Measurements from ENCODE around the gene ITM2B.

ITM2B gene

DNA sequence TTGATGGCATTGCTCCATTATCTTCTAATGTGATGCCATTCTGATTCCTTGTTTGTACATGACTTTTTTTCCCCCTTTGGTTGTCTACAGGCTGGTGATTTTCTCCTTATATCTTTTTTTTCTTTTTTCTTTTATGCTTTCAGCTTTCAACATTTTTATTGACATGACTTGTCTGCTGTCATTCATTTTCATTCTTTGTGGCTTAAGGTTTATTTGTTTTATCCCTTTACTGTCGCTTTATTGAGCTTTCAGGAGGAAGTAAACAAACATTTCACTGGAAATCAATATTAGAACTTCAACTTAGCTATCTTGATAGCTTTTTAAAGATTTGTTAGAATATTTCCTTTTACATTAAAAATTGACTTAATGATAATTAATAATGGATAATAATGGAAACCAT, 9.7 kb downstream of the ITM2B start:
- Histone ChIP-seq H3K4me3 (ENCODE audit: low read depth, low read length) (no peak overlapping the region), H3K27ac (ENCODE audit: low read depth, low read length) (no peak overlapping the region), H3K4me1 (ENCODE audit: control insufficient read depth, insufficient read depth, low read length, unreplicated experiment) (peaks cover 11% of the 10 kb centered on the region), H3K27me3 (ENCODE audit: insufficient read depth, low read length) (no peaks in the 10 kb centered on the region), H3K79me2 (ENCODE audit: control insufficient read depth, insufficient read depth, low read length, unreplicated experiment) (peaks cover 70% of the 10 kb centered on the region), H3K36me3 (ENCODE audit: insufficient read depth, low read length) (no peaks in the 10 kb centered on the region; the same call in 1 of the 2 replicates), H2AFZ (ENCODE audit: low read length, unreplicated experiment) (no peak overlapping the region)

DNA sequence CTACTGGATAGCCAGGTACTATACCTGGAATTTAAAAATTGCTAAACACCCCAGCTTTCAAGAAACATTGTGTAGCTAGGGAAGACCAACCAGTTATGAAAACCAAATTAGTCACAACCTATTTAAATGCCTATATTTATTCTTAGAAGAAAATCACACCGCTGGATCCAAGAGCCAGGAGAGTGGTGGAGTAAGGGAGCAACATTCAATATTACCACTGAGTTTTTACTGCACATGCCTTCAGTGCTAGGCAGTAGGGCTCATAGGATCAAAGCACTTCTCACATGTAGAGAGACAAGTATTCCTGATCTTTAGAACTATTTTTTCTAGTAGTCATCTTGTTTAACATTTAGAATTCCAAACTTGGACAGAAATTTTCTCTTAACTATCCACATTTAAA, 11.2 kb downstream of the ITM2B start:
- Histone ChIP-seq H3K27ac (ENCODE audit: low read depth, low read length) (no peak overlapping the region), H3K36me3 (ENCODE audit: insufficient read depth, low read length) (no peaks in the 10 kb centered on the region; the same call in 1 of the 2 replicates), H3K79me2 (ENCODE audit: control insufficient read depth, insufficient read depth, low read length, unreplicated experiment) (peaks cover 64% of the 10 kb centered on the region), H3K27me3 (ENCODE audit: insufficient read depth, low read length) (no peaks in the 10 kb centered on the region), H3K4me3 (ENCODE audit: low read depth, low read length) (no peak overlapping the region), H2AFZ (ENCODE audit: low read length, unreplicated experiment) (no peak overlapping the region), H3K4me1 (ENCODE audit: control insufficient read depth, insufficient read depth, low read length, unreplicated experiment) (no peaks in the 10 kb centered on the region)

DNA sequence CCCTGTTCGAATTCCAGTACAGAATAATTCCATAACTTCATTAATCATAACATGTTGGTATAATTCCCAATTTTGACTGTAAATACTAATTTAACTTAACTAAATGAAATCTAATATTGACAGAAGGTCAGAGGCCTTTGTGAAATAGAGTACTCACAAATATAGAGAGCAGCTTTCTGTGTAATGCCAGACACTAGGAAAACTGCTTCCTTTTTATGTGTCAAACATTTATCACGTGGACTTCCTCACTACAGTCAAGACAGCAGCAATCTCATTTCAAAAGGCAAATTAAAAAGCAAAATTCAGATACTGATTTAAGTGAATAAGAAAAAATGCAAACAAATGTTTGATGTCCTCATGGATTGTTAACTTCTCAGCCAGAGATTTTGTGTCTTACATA, 13.1 kb downstream of the ITM2B start:
- H3K36me3 ChIP-seq (ENCODE audit: insufficient read depth, low read length): peaks cover 4% of the 10 kb centered on the region; the same call in 1 of the 2 replicates
- H3K27ac ChIP-seq (ENCODE audit: low read depth, low read length): no peak overlapping the region
- no peak overlapping the region for H2AFZ ChIP-seq (ENCODE audit: low read length, unreplicated experiment)
- no peaks in the 10 kb centered on the region for H3K27me3 ChIP-seq (ENCODE audit: insufficient read depth, low read length)
- no peaks in the 10 kb centered on the region for H3K4me1 ChIP-seq (ENCODE audit: control insufficient read depth, insufficient read depth, low read length, unreplicated experiment)
- no peak overlapping the region for H3K4me3 ChIP-seq (ENCODE audit: low read depth, low read length)
- H3K79me2 ChIP-seq (ENCODE audit: control insufficient read depth, insufficient read depth, low read length, unreplicated experiment): peaks cover 57% of the 10 kb centered on the region

DNA sequence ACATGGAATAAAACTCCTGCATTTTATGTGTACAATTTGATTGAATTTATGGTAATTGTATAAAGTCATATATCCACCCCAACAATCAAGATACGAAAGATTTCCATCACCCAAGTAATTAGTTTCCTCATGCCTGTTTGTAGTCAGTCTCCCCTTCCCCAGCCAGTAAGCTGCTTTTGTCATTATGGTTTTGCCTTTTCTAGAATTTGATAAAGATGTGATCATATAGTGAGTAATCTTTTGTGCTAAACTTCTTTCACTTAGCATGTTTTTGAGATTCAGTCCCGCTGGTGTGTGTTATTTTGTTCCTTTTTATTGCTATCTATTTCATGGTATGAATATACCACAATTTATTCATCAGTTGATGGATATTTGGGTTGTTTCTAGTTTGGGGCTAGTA, 16.0 kb downstream of the ITM2B start:
- Histone ChIP-seq H3K27ac (ENCODE audit: low read depth, low read length) (no peak overlapping the region), H2AFZ (ENCODE audit: low read length, unreplicated experiment) (no peak overlapping the region), H3K79me2 (ENCODE audit: control insufficient read depth, insufficient read depth, low read length, unreplicated experiment) (peaks cover 43% of the 10 kb centered on the region), H3K4me1 (ENCODE audit: control insufficient read depth, insufficient read depth, low read length, unreplicated experiment) (no peaks in the 10 kb centered on the region), H3K4me3 (ENCODE audit: low read depth, low read length) (no peak overlapping the region), H3K36me3 (ENCODE audit: insufficient read depth, low read length) (peaks cover 10% of the 10 kb centered on the region), H3K27me3 (ENCODE audit: insufficient read depth, low read length) (no peaks in the 10 kb centered on the region)

DNA sequence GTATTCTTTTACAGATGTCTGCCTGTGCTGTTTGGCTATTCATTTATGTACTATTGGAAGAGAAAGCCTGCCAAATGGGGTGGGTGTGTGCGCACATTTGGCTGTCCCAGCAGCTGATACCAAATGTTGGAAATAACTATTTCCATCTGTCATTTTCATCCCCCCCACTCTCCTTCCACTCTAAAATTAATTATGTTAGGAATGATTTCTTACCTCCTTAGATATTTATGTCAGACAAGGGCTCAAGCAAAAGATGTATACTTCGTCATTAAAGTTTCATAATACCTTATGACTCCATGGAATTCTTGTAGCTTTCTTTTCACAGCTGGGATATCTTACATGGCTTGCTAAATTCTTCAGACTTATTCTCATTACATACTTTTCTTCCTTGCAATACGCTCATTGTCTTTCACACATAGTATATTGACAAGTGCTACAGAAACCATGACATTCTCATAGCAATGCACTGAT, 18.6 kb downstream of the ITM2B start:
- no peak overlapping the region for H3K27ac ChIP-seq (ENCODE audit: low read depth, low read length)
- H3K36me3 ChIP-seq (ENCODE audit: insufficient read depth, low read length): peaks cover 22% of the 10 kb centered on the region
- peaks cover 29% of the 10 kb centered on the region for H3K79me2 ChIP-seq (ENCODE audit: control insufficient read depth, insufficient read depth, low read length, unreplicated experiment)

DNA sequence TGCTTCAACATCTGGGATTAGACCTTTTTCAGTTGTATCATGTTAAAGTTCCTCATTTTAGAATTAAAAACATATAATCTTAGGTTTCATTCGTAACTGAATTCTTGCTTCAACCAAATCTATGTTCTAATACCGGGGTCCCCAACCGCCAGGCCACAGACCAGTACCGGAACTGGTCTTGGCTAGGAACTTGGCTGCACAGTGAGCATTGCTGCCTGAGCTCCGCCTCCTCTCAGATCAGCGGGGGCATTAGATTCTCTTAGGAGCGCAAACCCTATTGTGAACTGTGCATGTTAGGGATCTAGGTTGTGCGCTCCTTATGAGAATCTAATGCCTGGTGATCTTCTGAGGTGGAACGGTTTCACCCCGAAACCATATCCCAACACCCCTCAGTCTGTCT, 19.2 kb downstream of the ITM2B start:
- Histone ChIP-seq H3K4me1 (ENCODE audit: control insufficient read depth, insufficient read depth, low read length, unreplicated experiment) (no peaks in the 10 kb centered on the region), H3K27me3 (ENCODE audit: insufficient read depth, low read length) (no peaks in the 10 kb centered on the region), H3K27ac (ENCODE audit: low read depth, low read length) (no peak overlapping the region), H3K4me3 (ENCODE audit: low read depth, low read length) (no peak overlapping the region), H3K36me3 (ENCODE audit: insufficient read depth, low read length) (peaks cover 25% of the 10 kb centered on the region), H3K79me2 (ENCODE audit: control insufficient read depth, insufficient read depth, low read length, unreplicated experiment) (peaks cover 29% of the 10 kb centered on the region), H2AFZ (ENCODE audit: low read length, unreplicated experiment) (no peak overlapping the region)

More for the DNA sequence above, 18.6 kb downstream of the ITM2B start:
- H3K4me3 ChIP-seq (ENCODE audit: low read depth, low read length): no peak overlapping the region
- H3K27me3 ChIP-seq (ENCODE audit: insufficient read depth, low read length): no peaks in the 10 kb centered on the region
- no peak overlapping the region for H2AFZ ChIP-seq (ENCODE audit: low read length, unreplicated experiment)
- no peaks in the 10 kb centered on the region for H3K4me1 ChIP-seq (ENCODE audit: control insufficient read depth, insufficient read depth, low read length, unreplicated experiment)

DNA sequence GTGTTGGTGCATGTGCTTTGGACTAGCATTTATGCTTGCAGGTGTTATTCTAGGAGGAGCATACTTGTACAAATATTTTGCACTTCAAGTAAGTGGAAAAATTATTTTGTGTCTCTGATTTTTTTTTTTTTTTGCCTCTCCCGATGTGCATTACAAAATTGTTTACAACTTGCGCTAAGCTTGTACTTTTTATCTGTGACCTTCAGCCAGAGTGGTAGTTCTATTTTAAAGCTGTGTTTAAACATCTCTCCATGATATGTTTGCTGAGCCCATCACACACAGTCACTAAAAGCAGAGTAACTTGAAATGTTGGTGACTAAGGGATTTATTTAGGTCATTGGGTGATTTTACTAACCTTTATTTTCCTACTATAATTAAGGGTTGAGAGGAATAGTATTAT, 20.8 kb downstream of the ITM2B start:
- H3K79me2 ChIP-seq (ENCODE audit: control insufficient read depth, insufficient read depth, low read length, unreplicated experiment): peaks cover 25% of the 10 kb centered on the region
- H3K4me3 ChIP-seq (ENCODE audit: low read depth, low read length): no peak overlapping the region
- no peak overlapping the region for H3K27ac ChIP-seq (ENCODE audit: low read depth, low read length)
- H3K27me3 ChIP-seq (ENCODE audit: insufficient read depth, low read length): no peaks in the 10 kb centered on the region
- no peak overlapping the region for H2AFZ ChIP-seq (ENCODE audit: low read length, unreplicated experiment)
- peaks cover 36% of the 10 kb centered on the region for H3K36me3 ChIP-seq (ENCODE audit: insufficient read depth, low read length)
- H3K4me1 ChIP-seq (ENCODE audit: control insufficient read depth, insufficient read depth, low read length, unreplicated experiment): no peaks in the 10 kb centered on the region

DNA sequence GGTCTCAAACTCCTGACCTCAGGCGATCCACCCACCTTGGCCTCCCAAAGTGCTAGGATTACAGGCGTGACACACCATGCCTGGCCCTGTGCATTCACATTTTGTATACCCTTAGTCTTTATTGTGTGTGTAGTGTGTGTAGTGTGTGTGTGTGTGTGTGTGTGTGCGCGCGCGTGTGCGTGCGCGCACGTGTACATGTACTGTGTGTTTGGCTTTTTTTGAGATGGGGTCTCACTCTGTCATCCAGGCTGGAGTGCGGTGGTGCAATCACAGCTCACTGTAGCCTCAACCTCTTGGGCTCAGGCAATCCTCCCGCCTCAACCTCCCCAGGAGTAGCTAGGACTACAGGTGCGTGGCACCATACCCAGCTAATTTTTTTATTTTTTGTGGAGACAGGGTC, 22.1 kb downstream of the ITM2B start:
- Histone ChIP-seq H3K79me2 (ENCODE audit: control insufficient read depth, insufficient read depth, low read length, unreplicated experiment) (peaks cover 16% of the 10 kb centered on the region), H3K4me3 (ENCODE audit: low read depth, low read length) (no peak overlapping the region), H3K4me1 (ENCODE audit: control insufficient read depth, insufficient read depth, low read length, unreplicated experiment) (no peaks in the 10 kb centered on the region), H3K27ac (ENCODE audit: low read depth, low read length) (no peak overlapping the region), H3K36me3 (ENCODE audit: insufficient read depth, low read length) (peaks cover 41% of the 10 kb centered on the region), H2AFZ (ENCODE audit: low read length, unreplicated experiment) (no peak overlapping the region), H3K27me3 (ENCODE audit: insufficient read depth, low read length) (no peaks in the 10 kb centered on the region)

DNA sequence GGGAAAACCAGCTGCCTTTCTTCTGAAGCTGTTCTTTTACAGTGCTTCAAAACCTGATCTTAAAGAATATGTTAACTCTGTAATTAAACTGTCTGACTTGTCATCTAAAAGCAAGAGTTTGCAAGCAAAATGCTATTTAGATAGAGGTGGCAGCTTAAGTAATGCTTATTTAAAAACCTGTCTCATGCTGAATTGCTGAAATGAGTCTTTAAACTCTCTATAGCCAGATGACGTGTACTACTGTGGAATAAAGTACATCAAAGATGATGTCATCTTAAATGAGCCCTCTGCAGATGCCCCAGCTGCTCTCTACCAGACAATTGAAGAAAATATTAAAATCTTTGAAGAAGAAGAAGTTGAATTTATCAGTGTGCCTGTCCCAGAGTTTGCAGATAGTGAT, 22.9 kb downstream of the ITM2B start:
- Histone ChIP-seq H3K27me3 (ENCODE audit: insufficient read depth, low read length) (no peaks in the 10 kb centered on the region), H3K79me2 (ENCODE audit: control insufficient read depth, insufficient read depth, low read length, unreplicated experiment) (peaks cover 11% of the 10 kb centered on the region), H2AFZ (ENCODE audit: low read length, unreplicated experiment) (no peak overlapping the region), H3K4me1 (ENCODE audit: control insufficient read depth, insufficient read depth, low read length, unreplicated experiment) (no peaks in the 10 kb centered on the region), H3K36me3 (ENCODE audit: insufficient read depth, low read length) (peaks cover 42% of the 10 kb centered on the region), H3K4me3 (ENCODE audit: low read depth, low read length) (no peak overlapping the region), H3K27ac (ENCODE audit: low read depth, low read length) (no peak overlapping the region)

DNA sequence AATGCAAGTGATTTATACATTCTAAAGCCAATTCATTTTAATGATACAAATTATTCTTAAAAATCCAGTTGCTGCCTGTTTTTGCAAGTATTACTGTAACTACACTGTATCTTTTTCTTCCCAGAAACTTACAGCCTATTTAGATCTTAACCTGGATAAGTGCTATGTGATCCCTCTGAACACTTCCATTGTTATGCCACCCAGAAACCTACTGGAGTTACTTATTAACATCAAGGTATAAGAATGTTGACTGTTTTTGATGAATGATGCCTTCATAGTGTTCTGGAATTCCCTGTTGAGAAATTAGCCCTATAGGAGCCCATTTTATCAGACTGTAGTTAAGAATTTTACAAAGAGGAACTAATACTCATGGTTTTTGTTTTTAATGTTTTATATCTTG, 25.0 kb downstream of the ITM2B start:
- no peak overlapping the region for H2AFZ ChIP-seq (ENCODE audit: low read length, unreplicated experiment)
- peaks cover 60% of the 10 kb centered on the region for H3K36me3 ChIP-seq (ENCODE audit: insufficient read depth, low read length)
- peaks cover 7% of the 10 kb centered on the region for H3K4me1 ChIP-seq (ENCODE audit: control insufficient read depth, insufficient read depth, low read length, unreplicated experiment)

DNA sequence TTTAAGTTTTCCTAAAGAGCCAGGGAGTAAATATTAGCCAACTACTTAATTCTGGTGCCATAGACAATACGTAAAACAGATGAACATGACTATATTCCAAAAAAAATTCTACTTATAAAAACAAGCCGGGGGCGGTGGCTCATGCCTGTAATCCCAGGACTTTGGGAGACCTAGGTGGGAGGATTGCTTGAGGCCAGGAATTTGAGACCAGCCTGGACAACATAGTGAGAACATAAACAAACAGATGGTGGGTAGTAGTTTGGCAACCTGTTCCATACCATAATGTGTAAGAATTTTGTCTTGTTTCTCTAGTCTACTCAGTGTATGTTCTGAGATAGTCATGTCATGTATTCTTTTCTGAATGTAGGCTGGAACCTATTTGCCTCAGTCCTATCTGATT, 25.4 kb downstream of the ITM2B start:
- Histone ChIP-seq H3K27ac (ENCODE audit: low read depth, low read length) (no peak overlapping the region), H3K4me3 (ENCODE audit: low read depth, low read length) (no peak overlapping the region), H2AFZ (ENCODE audit: low read length, unreplicated experiment) (no peak overlapping the region), H3K79me2 (ENCODE audit: control insufficient read depth, insufficient read depth, low read length, unreplicated experiment) (no peaks in the 10 kb centered on the region), H3K4me1 (ENCODE audit: control insufficient read depth, insufficient read depth, low read length, unreplicated experiment) (peaks cover 11% of the 10 kb centered on the region), H3K36me3 (ENCODE audit: insufficient read depth, low read length) (peaks cover 60% of the 10 kb centered on the region), H3K27me3 (ENCODE audit: insufficient read depth, low read length) (no peaks in the 10 kb centered on the region)

More for the DNA sequence above, 25.0 kb downstream of the ITM2B start:
- Histone ChIP-seq H3K79me2 (ENCODE audit: control insufficient read depth, insufficient read depth, low read length, unreplicated experiment) (no peaks in the 10 kb centered on the region), H3K4me3 (ENCODE audit: low read depth, low read length) (no peak overlapping the region), H3K27ac (ENCODE audit: low read depth, low read length) (no peak overlapping the region), H3K27me3 (ENCODE audit: insufficient read depth, low read length) (no peaks in the 10 kb centered on the region)
